Spleen (tissue), 11 donors: Measurements from ENCODE around the gene SPG7. TPM values are rescaled to one million over a fixed set of nuclear protein-coding genes. Genes with fewer than 3 reads are reported as not detected.

ENCODE experiments used
- DNase-seq: peaks from one replicate; pipeline ENCODE4 v3.0.0-alpha.2; 2020
- H3K27ac ChIP-seq, 8 donors: fragments of 200-600 bp; sonication (generic) in 7 of 8; 1 replicate in 4 of 8; 2 replicates in 4 of 8; pipeline versions ENCODE4 v1.5.0 to v1.8.0; 2016 to 2021; ENCODE audit warnings: inconsistent platforms in 4 of 8, mild to moderate bottlenecking in 4 of 8, moderate library complexity in 1 of 8
- H3K27me3 ChIP-seq, 7 donors: fragments of 200-600 bp; sonication (generic) in 6 of 7; replicated peaks in 1 of 7; 1 replicate in 4 of 7; 2 replicates in 3 of 7; pipeline versions ENCODE4 v1.5.0 to v1.8.0; 2016 to 2021; ENCODE audit warnings: inconsistent platforms in 3 of 7, mild to moderate bottlenecking in 1 of 7
- H3K36me3 ChIP-seq, 6 donors: fragments of 200-600 bp; sonication (generic) in 5 of 6; 1 replicate in 4 of 6; 2 replicates in 2 of 6; pipeline versions ENCODE4 v1.5.0 to v1.8.0; 2016 to 2021; ENCODE audit warnings: inconsistent platforms in 2 of 6
- H3K4me1 ChIP-seq, 6 donors: fragments of 200-600 bp; sonication (generic) in 5 of 6; 1 replicate in 3 of 6; 2 replicates in 3 of 6; pipeline versions ENCODE4 v1.5.0 to v1.8.0; 2016 to 2021; ENCODE audit warnings: inconsistent platforms in 3 of 6
- H3K4me3 ChIP-seq, 8 donors: fragments of 200-600 bp; sonication (generic) in 7 of 8; 1 replicate in 4 of 8; 2 replicates in 4 of 8; pipeline versions ENCODE4 v1.5.0 to v1.8.0; 2016 to 2021; ENCODE audit warnings: inconsistent platforms in 4 of 8, mild to moderate bottlenecking in 4 of 8, moderate library complexity in 2 of 8
- H3K9me3 ChIP-seq, 8 donors: fragments of 200-600 bp; sonication (generic) in 7 of 8; 1 replicate in 4 of 8; 2 replicates in 4 of 8; pipeline versions ENCODE4 v1.5.0 to v1.8.0; 2016 to 2021; ENCODE audit warnings: inconsistent platforms in 4 of 8
- POLR2A ChIP-seq, 3 donors: fragments of 450-650 bp; IDR thresholded peaks; one replicate each; pipeline ENCODE4 v1.5.1; 2017; ENCODE audit warnings: antibody characterized with exemption in 3 of 3, mild to moderate bottlenecking in 1 of 3
- POLR2AphosphoS5 ChIP-seq, 3 donors: sonication (generic); formaldehyde crosslinking; IDR thresholded peaks; one replicate each; pipeline ENCODE4 v1.5.1; 2017; ENCODE audit warnings: antibody characterized with exemption in 3 of 3
- WGBS, 5 donors: extraction: QIAGEN DNeasy Blood & Tissue Kit in 3 of 5; methylation state at CpG; one replicate each; pipeline versions ENCODE4 v1.1.5 to v1.1.7; 2013 to 2018; 5-methylcytosine and 5-hydroxymethylcytosine counted together
- intact Hi-C: fragments of 100-400 bp; cut with DNase I; formaldehyde crosslinking; loops from one replicate; pipeline ENCODE4 v1.15.0; 2023; ENCODE audit warnings: low total_unique reads
- polyA plus RNA-seq, 3 donors: library from polyadenylated mRNA; stranded (reverse); fragments of 200-250 nt; gene quantifications; one replicate each; pipeline ENCODE4 v1.2.1, GENCODE V29; 2013
- total RNA-seq, 7 donors: library from RNA; depleted of rRNA in 3 of 7; stranded (reverse); fragments of >200 nt in 3 of 7; fragmentation: NEBNext Ultra II Directional in 4 of 7; extraction: Animal tissue kit (Norgen Biotek cat#: 25700) in 4 of 7; gene quantifications; one replicate each; pipeline versions ENCODE4 v1.1.0 to v1.2.1, GENCODE V29; 2016 to 2021
- TF ChIP-seq, protein P1 (sequence below), 11 experiments: fragments of 200-600 bp in 7 of 11; fragments of 450-650 bp in 4 of 11; sonication (generic) in 4 of 11; IDR thresholded peaks in 8 of 11; conservative IDR thresholded peaks in 3 of 11; 1 replicate in 7 of 11; 2 replicates in 4 of 11; pipeline versions ENCODE4 v1.4.0 to v1.8.0; 2016 to 2021; ENCODE audit warnings: antibody characterized with exemption in 11 of 11, inconsistent platforms in 4 of 11, mild to moderate bottlenecking in 1 of 11
- donor health status: healthy with polysubstance abuse.
- donor health status: DM: no; HTN: no; CAD: no; lungs with moderate emphysema.
- donor health status: DM: no; HTN: no; CAD: no.
- donor health status: Bipolar disorder and iron deficiency.
- donor health status: healthy.
- donor health status: DM: no; HTN: no; CAD: no.
- donor health status: DM: yes; HTN: yes; CAD: no.

The SPG7 gene
- total and polyA plus RNA-seq, 10 donors = 64.5 to 260 (median 144) TPM

- H3K36me3 ChIP-seq = peaks cover 0 to 4% (median 0%) of the 10 kb centered on the region in 6 donors
- H3K27me3 ChIP-seq = no peaks in the 10 kb centered on the region
- 34 to 48% (median 47%) methylated on average over 11 of the region's 11 CpGs for WGBS, 5 donors
- TF ChIP-seq, protein P1, sequence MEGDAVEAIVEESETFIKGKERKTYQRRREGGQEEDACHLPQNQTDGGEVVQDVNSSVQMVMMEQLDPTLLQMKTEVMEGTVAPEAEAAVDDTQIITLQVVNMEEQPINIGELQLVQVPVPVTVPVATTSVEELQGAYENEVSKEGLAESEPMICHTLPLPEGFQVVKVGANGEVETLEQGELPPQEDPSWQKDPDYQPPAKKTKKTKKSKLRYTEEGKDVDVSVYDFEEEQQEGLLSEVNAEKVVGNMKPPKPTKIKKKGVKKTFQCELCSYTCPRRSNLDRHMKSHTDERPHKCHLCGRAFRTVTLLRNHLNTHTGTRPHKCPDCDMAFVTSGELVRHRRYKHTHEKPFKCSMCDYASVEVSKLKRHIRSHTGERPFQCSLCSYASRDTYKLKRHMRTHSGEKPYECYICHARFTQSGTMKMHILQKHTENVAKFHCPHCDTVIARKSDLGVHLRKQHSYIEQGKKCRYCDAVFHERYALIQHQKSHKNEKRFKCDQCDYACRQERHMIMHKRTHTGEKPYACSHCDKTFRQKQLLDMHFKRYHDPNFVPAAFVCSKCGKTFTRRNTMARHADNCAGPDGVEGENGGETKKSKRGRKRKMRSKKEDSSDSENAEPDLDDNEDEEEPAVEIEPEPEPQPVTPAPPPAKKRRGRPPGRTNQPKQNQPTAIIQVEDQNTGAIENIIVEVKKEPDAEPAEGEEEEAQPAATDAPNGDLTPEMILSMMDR (IDR thresholded peaks at IDR 0.05 in 8 of 11, conservative IDR thresholded peaks at IDR 0.05 in 3 of 11) = no peak
- peak in 1 of 3 donors; percentile 56 for TF ChIP-seq POLR2AphosphoS5 (IDR thresholded peaks at IDR 0.05)
- DNase-seq = no peak
- H3K4me1 ChIP-seq = peaks cover 81 to 90% (median 89%) of the 10 kb centered on the region in 6 donors
- no peaks in the 10 kb centered on the region for H3K9me3 ChIP-seq
- H3K27ac ChIP-seq = peak overlapping the region in 6 of 8 donors; percentile 30 to 98 (median 57)
- peak overlapping the region in 1 of 8 donors; percentile 7 for H3K4me3 ChIP-seq
- intact Hi-C loops = loop anchor here (10.0 kb wide), 1 partner anchor 150 kb away; no protein-coding TSS in a partner anchor
These were observed 23.1 kb upstream of the SPG7 start for GRCh38 chr16:89484923-89485679.

- DNase-seq = no peak
- intact Hi-C loops = loop anchor here (10.0 kb wide), 1 partner anchor 151 kb away; no protein-coding TSS in a partner anchor
- WGBS, 5 donors = 42 to 50% (median 44%) methylated on average over 4 of the region's 4 CpGs
These were observed 22.4 kb upstream of the SPG7 start for GRCh38 chr16:89485701-89486246.

DNA sequence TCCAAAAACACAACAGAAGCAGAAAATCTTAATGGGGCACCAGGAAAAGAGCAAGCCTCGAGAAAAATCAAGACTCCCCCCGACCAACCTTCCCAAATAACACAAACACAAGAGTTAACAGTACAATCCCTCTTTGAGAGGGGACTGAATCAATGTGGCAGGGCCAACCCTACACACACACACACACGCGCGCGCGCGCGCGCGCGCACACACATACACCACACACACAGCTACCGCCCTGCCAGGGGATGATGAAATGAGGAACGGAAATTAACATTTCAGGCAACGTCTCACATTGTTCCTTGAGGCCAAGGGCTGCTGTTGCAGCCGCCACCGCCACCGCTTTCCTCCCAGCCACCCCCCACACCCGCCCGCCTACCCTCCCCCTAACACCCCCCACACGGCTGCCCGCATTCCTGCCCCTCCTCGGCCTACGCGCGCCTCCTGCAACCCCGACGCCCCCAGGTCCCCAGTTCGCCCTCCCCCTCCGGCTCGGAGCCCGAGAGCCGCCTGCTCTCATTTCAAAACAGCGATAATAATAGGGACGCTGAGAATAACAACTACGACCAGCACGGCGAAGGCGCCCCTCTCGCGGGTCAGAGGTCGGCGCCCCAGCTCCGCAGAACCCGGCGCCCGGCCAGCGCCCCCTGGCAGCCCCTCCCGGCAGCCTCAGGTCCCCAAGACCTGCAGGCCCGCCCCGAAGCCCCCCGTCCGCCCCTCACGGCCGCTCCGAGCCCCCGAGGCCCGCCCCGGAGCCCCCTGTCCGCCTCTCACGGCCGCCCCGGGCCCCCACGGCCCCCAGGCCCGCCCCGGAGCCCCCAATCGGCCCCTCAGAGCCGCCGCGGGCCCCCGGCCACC, 18.9 kb upstream of the SPG7 start:
- peak; percentile 95 for DNase-seq
- intact Hi-C loops = loop anchor here (10.0 kb wide), 1 partner anchor 154 kb away; no protein-coding TSS in a partner anchor
- H3K27ac ChIP-seq = peak overlapping the region; percentile 92 to 99 (median 98)

More at GRCh38 chr16:89485701-89486246, 22.4 kb upstream of the SPG7 start:
- Histone ChIP-seq H3K36me3 (peaks cover 0 to 4% (median 0%) of the 10 kb centered on the region in 6 donors), H3K9me3 (no peaks in the 10 kb centered on the region), H3K27ac (peak overlapping the region in 4 of 8 donors; percentile 41 to 98 (median 66)), H3K4me1 (peaks cover 74 to 87% (median 83%) of the 10 kb centered on the region in 6 donors), H3K4me3 (no peak overlapping the region), H3K27me3 (no peaks in the 10 kb centered on the region)
- no peak for TF ChIP-seq POLR2A (IDR thresholded peaks at IDR 0.05)

More for the DNA sequence above, 18.9 kb upstream of the SPG7 start:
- peak in 1 of 3 donors; percentile 66 for TF ChIP-seq POLR2A (IDR thresholded peaks at IDR 0.05)
- TF ChIP-seq POLR2AphosphoS5 (IDR thresholded peaks at IDR 0.05) = peak; percentile 88 to 94 (median 90)
- TF ChIP-seq, protein P1 (IDR thresholded peaks at IDR 0.05 in 8 of 11, conservative IDR thresholded peaks at IDR 0.05 in 3 of 11) = peak; percentile 19 to 79 (median 56)
- no peaks in the 10 kb centered on the region for H3K27me3 ChIP-seq
- H3K4me1 ChIP-seq = peaks cover 54 to 82% (median 70%) of the 10 kb centered on the region in 6 donors
- 0 to 1% (median 0%) methylated on average over 19 to 71 of the region's 71 CpGs for WGBS, 5 donors
- H3K9me3 ChIP-seq = no peaks in the 10 kb centered on the region
- peak overlapping the region; percentile 64 to 92 (median 78) for H3K4me3 ChIP-seq
- peaks cover 0 to 15% (median 0%) of the 10 kb centered on the region in 6 donors for H3K36me3 ChIP-seq
